ENCODE measurements around the gene ADAM15.

The ADAM15 gene

DNA sequence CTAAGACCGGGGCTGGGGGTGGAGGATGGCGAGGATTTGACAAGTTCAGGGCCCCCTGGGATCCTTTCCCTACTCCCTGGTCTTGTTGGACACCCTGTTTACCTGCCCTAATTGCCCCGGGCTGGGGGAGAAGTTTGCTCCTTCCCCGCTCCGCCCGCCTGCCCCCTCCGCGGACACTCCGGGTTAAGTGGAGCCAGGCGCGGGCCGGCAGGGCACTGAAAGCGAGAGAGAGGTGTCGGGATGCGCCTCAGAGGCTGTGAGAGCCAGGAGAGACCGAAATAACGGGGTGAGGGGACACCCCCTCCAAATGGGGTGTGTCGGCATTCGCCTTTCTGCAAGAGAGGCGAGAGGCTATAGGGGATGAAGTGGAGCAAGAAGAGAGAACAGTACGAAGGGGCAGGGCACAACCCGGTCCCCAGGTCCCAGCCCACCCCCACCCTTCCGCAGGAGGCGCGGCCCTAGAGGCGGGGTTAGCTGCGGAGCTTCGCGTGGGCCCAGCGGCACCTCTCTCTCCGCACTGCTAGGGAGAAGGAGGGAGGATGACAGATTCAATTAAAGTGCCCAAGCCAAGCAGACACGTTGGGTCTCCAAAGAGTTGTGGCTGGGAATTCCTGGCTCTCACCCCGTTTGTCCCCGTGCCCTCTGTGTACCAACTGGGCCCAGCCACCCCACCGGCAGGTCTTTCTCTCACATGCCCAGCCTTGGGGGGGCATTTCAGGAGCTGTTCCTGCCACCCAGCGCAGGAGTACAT is 31.4 kb downstream of the ADAM15 start:
- no peaks in the 10 kb centered on the region for H3K9me3 ChIP-seq (ENCODE audit: control insufficient read depth, insufficient read depth, low read depth, low read length)
- POLR2A ChIA-PET: interaction anchor here (0.7 kb wide), 1 partner anchor 1455 kb away, joined by 5 read pairs; the partner anchor contains the start of gene S100A13
- H3K4me3 ChIP-seq (ENCODE audit: low read depth, low read length): no peak overlapping the region
- peaks cover 15% of the 10 kb centered on the region for H3K4me1 ChIP-seq (ENCODE audit: control insufficient read depth, insufficient read depth, low read length)
- CTCF ChIA-PET: interaction anchor here (0.5 to 4.5 kb wide), 4 partner anchors 10 to 38 kb away, joined by 3 to 117 read pairs (median 50); partner anchors contain the start of gene EFNA4
- no peak overlapping the region for H3K27ac ChIP-seq (ENCODE audit: extremely low read depth, low read depth, low read length)
- H3K36me3 ChIP-seq (ENCODE audit: control insufficient read depth in 2 of 2, insufficient read depth in 1 of 2, low read length in 2 of 2): no peaks in the 10 kb centered on the region
- TF ChIP-seq, protein P1, sequence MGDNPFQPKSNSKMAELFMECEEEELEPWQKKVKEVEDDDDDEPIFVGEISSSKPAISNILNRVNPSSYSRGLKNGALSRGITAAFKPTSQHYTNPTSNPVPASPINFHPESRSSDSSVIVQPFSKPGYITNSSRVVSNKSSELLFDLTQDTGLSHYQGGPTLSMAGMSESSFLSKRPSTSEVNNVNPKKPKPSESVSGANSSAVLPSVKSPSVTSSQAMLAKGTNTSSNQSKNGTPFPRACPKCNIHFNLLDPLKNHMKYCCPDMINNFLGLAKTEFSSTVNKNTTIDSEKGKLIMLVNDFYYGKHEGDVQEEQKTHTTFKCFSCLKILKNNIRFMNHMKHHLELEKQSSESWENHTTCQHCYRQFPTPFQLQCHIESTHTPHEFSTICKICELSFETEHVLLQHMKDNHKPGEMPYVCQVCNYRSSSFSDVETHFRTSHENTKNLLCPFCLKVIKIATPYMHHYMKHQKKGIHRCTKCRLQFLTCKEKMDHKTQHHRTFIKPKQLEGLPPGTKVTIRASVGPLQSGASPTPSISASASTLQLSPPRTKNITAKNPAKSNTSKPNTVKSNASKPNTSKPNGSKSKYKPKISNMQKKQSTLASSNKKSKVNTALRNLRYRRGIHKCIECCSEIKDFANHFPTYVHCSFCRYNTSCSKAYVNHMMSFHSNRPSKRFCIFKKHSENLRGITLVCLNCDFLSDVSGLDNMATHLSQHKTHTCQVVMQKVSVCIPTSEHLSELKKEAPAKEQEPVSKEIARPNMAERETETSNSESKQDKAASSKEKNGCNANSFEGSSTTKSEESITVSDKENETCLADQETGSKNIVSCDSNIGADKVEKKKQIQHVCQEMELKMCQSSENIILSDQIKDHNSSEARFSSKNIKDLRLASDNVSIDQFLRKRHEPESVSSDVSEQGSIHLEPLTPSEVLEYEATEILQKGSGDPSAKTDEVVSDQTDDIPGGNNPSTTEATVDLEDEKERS (tag by site-specific recombination; IDR thresholded peaks at IDR 0.05): no peak
- TF ChIP-seq, protein P2, sequence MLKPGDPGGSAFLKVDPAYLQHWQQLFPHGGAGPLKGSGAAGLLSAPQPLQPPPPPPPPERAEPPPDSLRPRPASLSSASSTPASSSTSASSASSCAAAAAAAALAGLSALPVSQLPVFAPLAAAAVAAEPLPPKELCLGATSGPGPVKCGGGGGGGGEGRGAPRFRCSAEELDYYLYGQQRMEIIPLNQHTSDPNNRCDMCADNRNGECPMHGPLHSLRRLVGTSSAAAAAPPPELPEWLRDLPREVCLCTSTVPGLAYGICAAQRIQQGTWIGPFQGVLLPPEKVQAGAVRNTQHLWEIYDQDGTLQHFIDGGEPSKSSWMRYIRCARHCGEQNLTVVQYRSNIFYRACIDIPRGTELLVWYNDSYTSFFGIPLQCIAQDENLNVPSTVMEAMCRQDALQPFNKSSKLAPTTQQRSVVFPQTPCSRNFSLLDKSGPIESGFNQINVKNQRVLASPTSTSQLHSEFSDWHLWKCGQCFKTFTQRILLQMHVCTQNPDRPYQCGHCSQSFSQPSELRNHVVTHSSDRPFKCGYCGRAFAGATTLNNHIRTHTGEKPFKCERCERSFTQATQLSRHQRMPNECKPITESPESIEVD (tag by site-specific recombination; IDR thresholded peaks at IDR 0.05): no peak
- no peak for TF ChIP-seq ZNF155 (tag by site-specific recombination; IDR thresholded peaks at IDR 0.05)
- TF ChIP-seq KLF7 (tag by site-specific recombination; IDR thresholded peaks at IDR 0.05; ENCODE audit: borderline replicate concordance): no peak
- TF ChIP-seq ZNF138 (tag by site-specific recombination; IDR thresholded peaks at IDR 0.05; ENCODE audit: borderline replicate concordance): no peak
- TF ChIP-seq ZBTB48 (tag by site-specific recombination; IDR thresholded peaks at IDR 0.05): no peak
- TF ChIP-seq EGR2 (tag by site-specific recombination; IDR thresholded peaks at IDR 0.05; ENCODE audit: low read depth): peak; percentile 68
- no peak for TF ChIP-seq ZNF311 (tag by site-specific recombination; IDR thresholded peaks at IDR 0.05; ENCODE audit: borderline replicate concordance)
- no peak for TF ChIP-seq ZNF555 (tag by site-specific recombination; conservative IDR thresholded peaks at IDR 0.05)
- TF ChIP-seq ZNF585B (tag by site-specific recombination; IDR thresholded peaks at IDR 0.05): no peak
- TF ChIP-seq ZNF785 (tag by site-specific recombination; IDR thresholded peaks at IDR 0.05): no peak
- TF ChIP-seq, protein P3, sequence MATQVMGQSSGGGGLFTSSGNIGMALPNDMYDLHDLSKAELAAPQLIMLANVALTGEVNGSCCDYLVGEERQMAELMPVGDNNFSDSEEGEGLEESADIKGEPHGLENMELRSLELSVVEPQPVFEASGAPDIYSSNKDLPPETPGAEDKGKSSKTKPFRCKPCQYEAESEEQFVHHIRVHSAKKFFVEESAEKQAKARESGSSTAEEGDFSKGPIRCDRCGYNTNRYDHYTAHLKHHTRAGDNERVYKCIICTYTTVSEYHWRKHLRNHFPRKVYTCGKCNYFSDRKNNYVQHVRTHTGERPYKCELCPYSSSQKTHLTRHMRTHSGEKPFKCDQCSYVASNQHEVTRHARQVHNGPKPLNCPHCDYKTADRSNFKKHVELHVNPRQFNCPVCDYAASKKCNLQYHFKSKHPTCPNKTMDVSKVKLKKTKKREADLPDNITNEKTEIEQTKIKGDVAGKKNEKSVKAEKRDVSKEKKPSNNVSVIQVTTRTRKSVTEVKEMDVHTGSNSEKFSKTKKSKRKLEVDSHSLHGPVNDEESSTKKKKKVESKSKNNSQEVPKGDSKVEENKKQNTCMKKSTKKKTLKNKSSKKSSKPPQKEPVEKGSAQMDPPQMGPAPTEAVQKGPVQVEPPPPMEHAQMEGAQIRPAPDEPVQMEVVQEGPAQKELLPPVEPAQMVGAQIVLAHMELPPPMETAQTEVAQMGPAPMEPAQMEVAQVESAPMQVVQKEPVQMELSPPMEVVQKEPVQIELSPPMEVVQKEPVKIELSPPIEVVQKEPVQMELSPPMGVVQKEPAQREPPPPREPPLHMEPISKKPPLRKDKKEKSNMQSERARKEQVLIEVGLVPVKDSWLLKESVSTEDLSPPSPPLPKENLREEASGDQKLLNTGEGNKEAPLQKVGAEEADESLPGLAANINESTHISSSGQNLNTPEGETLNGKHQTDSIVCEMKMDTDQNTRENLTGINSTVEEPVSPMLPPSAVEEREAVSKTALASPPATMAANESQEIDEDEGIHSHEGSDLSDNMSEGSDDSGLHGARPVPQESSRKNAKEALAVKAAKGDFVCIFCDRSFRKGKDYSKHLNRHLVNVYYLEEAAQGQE (tag by site-specific recombination; IDR thresholded peaks at IDR 0.05): no peak
- no peak for TF ChIP-seq ZNF248 (tag by site-specific recombination; IDR thresholded peaks at IDR 0.05)
- TF ChIP-seq ZNF174 (tag by site-specific recombination; IDR thresholded peaks at IDR 0.05): no peak
- no peak for TF ChIP-seq TRIM28 (IDR thresholded peaks at IDR 0.05; ENCODE audit: borderline replicate concordance, low read length)
- TF ChIP-seq ZNF121 (tag by site-specific recombination; IDR thresholded peaks at IDR 0.05): no peak
- TF ChIP-seq ZBTB8A (tag by site-specific recombination; IDR thresholded peaks at IDR 0.05): no peak
- TF ChIP-seq ZNF335 (tag by site-specific recombination; conservative IDR thresholded peaks at IDR 0.05): no peak
- TF ChIP-seq BCL11A (tag by site-specific recombination; IDR thresholded peaks at IDR 0.05; ENCODE audit: low read depth): no peak
- TF ChIP-seq ZBTB1 (tag by site-specific recombination; IDR thresholded peaks at IDR 0.05): no peak
- TF ChIP-seq ZNF341 (tag by site-specific recombination; IDR thresholded peaks at IDR 0.05; ENCODE audit: low read depth): peak; percentile 74
- TF ChIP-seq ZNF175 (tag by site-specific recombination; IDR thresholded peaks at IDR 0.05): no peak
- no peak for TF ChIP-seq ZNF596 (tag by site-specific recombination; IDR thresholded peaks at IDR 0.05)
- TF ChIP-seq ZNF701 (tag by site-specific recombination; IDR thresholded peaks at IDR 0.05): no peak
- TF ChIP-seq, protein P4, sequence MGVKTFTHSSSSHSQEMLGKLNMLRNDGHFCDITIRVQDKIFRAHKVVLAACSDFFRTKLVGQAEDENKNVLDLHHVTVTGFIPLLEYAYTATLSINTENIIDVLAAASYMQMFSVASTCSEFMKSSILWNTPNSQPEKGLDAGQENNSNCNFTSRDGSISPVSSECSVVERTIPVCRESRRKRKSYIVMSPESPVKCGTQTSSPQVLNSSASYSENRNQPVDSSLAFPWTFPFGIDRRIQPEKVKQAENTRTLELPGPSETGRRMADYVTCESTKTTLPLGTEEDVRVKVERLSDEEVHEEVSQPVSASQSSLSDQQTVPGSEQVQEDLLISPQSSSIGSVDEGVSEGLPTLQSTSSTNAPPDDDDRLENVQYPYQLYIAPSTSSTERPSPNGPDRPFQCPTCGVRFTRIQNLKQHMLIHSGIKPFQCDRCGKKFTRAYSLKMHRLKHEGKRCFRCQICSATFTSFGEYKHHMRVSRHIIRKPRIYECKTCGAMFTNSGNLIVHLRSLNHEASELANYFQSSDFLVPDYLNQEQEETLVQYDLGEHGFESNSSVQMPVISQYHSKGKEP (tag by site-specific recombination; IDR thresholded peaks at IDR 0.05): no peak
- TF ChIP-seq GLIS1 (tag by site-specific recombination; IDR thresholded peaks at IDR 0.05): peak; percentile 68
- TF ChIP-seq ZNF140 (tag by site-specific recombination; IDR thresholded peaks at IDR 0.05): no peak
- TF ChIP-seq ZNF426 (tag by site-specific recombination; IDR thresholded peaks at IDR 0.05): no peak
- TF ChIP-seq ZNF654 (tag by site-specific recombination; IDR thresholded peaks at IDR 0.05; ENCODE audit: low read depth): no peak
- TF ChIP-seq ZNF266 (tag by site-specific recombination; IDR thresholded peaks at IDR 0.05; ENCODE audit: low read depth): no peak

Data from HEK293 (cell line).